GM19395 (cell line): Measurements from ENCODE around the gene MORN2.
"Not testable (repeated sequence)": the region's sequence is repeated elsewhere in the genome, so short reads cannot be mapped to it uniquely, and the experiment has no call there.

Source experiments
- ATAC-seq: cut with Tn5 transposase; IDR thresholded peaks from one replicate; pipeline ENCODE4 v1.9.1; 2021; ENCODE audit warnings: mild to moderate bottlenecking, moderate library complexity; ENCODE audit not compliant: unreplicated experiment

MORN2 gene

DNA sequence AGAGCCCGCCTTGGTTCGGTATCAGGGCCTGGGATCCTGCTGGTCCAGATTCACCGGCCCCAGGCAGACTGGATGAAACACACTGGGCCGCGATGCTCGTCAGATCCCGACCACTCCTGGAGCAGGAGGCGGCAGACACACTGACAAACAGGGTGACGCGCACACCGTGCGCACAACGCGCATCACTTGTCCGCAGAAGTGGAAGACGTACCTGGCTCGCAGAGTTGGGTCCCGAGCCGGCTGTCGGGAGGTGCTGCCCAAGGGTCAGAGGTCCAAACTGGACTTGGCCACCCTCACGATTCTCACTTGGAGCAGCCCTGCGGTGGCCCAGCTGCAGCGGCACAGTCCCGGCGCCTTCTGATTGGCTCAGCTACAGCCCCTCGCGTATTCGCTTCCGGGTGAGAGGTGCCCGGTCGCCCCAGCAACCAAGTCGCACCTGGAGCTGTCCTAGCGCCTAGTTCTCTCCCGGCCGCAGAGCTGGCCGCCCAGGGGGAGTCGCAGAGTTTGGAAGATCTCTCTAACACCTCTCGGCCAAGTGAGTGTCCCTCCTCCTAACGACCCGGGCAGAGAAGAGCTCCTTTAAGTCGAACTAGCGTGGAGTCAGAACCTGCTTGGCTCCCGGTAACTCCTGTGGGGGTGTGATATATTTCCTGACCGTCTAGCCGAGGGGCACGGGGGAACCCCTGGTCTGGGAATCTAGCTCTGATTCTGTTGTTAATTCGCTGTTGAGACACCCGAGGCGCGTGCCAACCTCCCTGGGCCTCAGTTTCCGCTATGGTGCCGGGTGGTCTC lies at the start of gene MORN2, which contains the start of gene DHX57:
TSS of gene MORN2 (plus strand) at position 401 of the 792 bp plus-strand sequence.
TSS of gene DHX57 (minus strand) at position 359 of the 792 bp plus-strand sequence. CDS start 7,529 bp downstream, outside the sequence.
- ATAC-seq = peak; percentile 100

GRCh38 chr2:38827539-38828145 lies 48.1 kb upstream of the MORN2 start:
- not testable (repeated sequence) for ATAC-seq

DNA sequence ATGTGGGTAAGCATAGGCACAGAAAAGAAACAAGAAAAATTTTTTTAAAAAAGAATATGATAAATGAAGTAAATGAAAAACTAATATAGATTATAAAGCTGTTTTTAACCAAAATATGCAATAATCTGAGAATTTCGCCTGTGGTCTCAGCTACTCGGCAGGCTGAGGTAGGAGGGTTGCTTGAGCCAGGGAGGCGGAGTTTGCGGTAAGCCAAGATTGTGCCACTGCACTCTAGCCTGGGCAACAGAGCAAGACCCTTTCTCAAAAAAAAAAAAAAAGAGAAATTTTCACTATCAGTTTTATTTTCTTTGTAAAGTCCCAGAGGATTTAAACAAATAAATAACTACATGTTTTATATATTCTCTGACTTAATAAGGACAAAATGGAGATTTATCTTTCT lies 47.3 kb upstream of the MORN2 start:
- ATAC-seq = no peak

DNA sequence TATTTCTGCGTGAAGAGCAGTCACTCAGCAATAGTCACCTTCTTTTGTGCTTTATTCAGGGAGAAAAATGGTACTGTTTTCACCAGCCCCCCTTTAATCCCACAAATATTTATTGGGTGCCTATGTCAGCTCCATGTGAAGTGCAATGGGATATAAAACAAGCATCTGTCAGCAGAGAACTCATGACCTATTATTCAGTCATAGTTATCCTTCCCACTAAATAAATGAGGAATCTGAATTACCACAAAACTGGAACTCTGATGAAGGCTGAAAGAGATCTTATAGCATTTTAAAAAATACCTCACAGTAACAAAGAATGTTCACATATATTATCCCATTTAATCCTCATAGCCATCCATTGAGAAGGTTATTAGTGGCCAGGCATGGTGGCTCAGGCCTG lies 45.8 kb upstream of the MORN2 start:
- ATAC-seq = no peak

GRCh38 chr2:38830526-38831159 lies 45.1 kb upstream of the MORN2 start:
- no peak for ATAC-seq

GRCh38 chr2:38835015-38835601 lies 40.7 kb upstream of the MORN2 start:
- no peak for ATAC-seq

DNA sequence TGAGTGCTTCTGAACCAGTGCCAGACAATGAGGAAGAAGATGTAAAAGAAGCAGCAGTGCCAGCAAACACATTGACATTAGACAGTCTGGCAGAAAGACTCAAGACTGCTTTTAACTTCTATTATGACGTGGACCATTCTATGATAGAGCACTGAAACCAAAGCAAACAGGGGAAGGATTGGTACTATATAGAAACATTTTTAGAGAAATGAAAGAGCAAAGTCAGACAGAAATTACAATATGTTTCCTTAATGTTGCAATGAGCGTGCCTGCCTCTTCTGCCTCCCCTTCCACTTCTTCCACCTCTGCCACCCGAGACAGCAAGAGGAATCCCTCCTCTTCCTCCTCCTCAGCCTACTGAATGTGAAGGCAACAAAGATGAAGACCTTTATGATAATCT lies 39.8 kb upstream of the MORN2 start:
- peak; percentile 94 for ATAC-seq

DNA sequence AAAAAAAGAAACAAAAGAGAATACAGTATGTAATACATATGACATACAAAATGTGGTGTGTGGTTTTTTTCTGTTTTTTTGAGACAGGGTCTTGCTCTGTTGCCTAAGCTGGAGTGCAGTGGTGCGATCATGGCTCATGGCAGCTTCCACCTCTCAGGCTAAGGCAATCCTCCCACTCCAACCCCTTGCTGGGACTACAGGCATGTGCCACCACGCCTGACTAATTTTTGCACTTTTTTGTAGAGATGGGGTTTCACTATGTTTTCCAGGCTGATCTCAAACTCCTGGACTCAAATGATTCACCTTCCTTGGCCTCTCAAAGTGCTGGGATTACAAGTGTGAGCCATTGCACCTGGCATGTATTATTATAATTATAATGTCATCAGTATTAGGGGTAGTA lies 39.0 kb upstream of the MORN2 start:
- ATAC-seq = peak; percentile 21

DNA sequence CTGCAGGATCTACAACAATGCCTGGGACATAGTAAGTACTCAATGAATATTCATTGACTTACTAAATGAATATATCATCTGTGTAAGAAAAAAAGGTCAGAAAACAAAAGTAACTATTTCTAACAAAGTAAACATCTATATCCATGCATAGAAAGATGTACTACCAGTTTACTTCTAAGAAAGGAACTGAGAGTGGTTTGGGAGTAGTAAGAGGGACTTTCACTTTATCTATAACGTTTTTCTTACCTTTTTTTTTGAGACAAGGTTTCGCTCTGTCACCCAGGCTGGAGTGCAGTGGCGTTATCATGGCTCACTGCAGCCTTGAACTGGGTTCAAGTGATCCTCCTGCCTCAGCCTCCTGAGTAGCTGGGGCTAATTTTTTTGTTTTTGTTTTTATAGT lies 25.7 kb upstream of the MORN2 start:
- ATAC-seq = peak; percentile 98

GRCh38 chr2:38856165-38856564 lies 19.6 kb upstream of the MORN2 start:
- ATAC-seq = no peak

DNA sequence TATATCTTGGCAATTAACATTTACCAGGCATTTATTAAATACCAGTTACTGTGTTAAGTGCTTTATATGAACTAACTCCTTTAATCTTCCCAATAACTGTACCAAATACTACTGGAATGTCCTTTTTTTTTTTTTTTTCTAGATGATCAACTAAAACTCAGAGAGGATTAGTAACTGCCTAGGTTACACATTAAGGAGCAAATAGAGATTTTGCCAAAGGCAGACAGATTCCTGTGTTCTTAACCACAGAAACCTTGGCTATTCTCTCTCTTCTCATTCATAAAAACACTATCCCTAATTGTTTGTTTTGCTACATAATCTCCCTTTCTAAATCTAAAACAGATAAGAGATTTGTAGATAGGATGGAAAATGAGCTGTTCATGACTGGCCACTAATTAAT lies 13.3 kb upstream of the MORN2 start:
- ATAC-seq = no peak

- no peak for ATAC-seq
These were observed 12.6 kb upstream of the MORN2 start for GRCh38 chr2:38863061-38863695.

DNA sequence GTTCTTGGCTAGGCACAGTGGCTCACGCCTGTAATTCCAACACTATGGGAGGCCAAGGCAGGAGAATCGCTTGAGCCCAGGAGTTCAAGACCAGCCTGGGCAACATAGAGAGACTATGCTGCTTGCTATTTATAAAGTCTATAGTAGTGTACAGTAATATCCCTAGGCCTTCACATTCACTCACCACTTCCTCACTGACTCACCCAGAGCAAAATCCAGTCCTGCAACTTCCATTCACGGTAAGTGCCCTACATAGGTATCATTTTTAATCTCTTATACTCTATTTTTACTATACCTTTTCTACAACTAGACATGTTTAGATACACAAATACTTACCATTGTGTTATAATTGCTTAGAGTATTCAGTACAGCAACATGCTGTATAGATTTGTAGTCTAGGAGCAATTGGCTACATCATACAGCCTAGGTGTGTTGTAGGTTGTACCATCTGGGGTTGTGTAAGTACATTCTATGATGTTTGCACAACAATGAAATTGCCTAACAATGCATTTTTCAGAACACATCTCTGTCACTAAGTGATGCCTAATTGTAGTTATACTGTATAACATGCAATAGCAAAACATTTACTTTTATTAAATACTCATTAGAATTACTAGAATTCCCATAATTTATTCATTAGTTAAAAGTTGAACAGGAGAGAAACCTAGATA lies 8.9 kb upstream of the MORN2 start:
- ATAC-seq = no peak

DNA sequence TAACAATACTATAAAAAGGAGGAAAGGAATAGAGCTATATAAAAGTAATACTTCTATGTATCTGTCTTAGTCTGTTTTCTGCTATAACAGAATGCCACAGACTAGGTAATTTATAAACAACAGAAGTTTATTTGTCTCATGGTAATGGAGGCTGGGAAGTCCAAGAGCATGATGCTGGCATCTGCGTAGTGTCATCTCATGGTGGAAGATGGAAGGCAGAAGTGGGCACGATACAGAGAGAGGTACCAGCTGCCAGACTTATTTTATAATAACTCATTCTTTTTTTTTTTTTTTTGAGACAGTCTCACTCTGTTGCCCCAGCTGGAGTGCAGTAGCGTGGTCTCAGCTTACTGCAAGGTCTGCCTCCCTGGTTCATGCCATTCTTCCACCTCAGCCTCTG lies 4.3 kb upstream of the MORN2 start:
- no peak for ATAC-seq

GRCh38 chr2:38873763-38874162 lies 2.0 kb upstream of the MORN2 start:
- ATAC-seq = no peak

- ATAC-seq = no peak
These were observed 575 bp upstream of the MORN2 start for GRCh38 chr2:38875227-38875575.

DNA sequence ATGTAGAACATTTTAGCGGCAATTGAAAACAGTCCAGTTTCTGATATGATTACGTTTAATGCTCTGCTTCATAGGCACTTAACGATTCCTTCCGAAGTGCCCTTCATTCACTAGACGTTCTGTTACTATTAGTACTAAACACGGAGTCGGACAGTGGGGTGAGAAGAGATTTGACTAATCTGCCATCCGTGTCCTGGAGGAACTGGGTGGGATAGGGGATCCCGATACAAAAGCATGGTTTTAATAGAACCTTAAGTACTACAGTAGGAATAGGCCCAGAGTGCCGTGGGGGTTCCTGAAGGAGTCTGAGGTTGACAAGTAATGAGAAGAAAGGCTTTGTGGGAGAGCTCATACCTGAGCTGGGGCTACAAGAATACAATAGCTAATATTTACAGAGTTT lies 631 bp downstream of the MORN2 start:
- ATAC-seq = no peak

DNA sequence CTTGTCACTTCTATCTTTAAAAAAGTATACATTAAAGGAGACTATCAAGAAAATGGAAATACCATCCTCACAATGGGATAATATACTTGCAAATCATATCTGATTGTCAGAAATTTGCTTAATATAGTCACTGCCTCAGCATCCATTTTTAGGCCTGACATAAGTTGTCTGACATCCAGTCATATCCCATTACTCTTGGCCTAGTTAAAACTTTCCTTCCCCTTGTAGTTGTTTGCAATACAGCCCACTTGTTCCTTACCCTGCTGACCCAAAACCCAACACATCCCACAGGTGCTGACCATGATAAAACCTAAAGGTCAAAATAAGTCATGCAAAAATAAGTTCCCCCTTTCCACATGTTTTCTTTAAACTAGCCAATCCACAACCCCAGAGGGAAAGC lies 10.3 kb downstream of the MORN2 start:
- ATAC-seq = no peak

GRCh38 chr2:38887347-38887746 lies 11.6 kb downstream of the MORN2 start:
- no peak for ATAC-seq

- ATAC-seq = no peak
These were observed 12.3 kb downstream of the MORN2 start for GRCh38 chr2:38887902-38888554.
